Jurkat, Clone E6-1 (cell line): ENCODE data around the gene FRMD4B.

Source experiments
- DNase-seq: peaks from one replicate; pipeline ENCODE4 v3.0.0-alpha.2; 2011; ENCODE audit warnings: low read depth, low spot score
- H3K4me3 ChIP-seq: 2 replicates; pipeline ENCODE4 v1.5.1; 2011; ENCODE audit warnings: mild to moderate bottlenecking, low read length, control low read depth, moderate library complexity

Gene FRMD4B

DNA sequence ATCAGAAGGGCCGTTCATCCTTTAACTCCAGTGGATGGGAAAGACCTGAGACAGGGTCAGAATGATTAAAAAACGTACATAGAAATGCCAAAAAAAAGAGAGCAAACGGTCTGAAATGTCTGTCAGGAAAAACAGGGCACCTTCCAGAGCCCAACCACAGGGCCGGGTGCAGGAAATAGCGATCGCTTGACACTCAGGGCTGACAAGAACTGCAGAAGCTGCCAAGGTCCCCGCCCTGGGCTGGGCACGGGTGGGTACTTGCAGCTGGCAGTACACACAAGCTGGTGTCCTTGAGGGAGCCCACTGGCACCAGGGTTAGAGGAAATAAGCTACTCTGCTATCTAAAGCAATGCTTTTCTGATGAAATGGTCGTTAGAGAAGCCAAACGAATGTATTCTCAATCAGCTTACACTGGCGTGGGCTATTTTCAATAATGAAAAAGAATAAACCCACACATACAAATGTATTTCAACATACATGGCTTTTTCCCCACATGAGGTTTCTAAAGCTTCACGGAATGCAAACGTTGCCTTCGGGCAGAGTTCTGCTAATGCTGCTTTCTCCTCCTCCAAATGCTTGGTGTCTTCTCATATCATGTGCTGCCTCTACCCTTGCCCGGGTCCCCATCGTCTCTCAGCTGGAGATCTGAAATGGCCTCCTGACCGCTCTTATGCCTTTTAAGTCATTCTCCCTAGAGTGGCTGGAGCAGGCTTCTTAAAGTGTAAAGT lies 15.6 kb downstream of the FRMD4B start:
- H3K4me3 ChIP-seq: peak overlapping the region; percentile 41
- DNase-seq: peak; percentile 83

GRCh38 chr3:69368129-69368741 lies 17.7 kb downstream of the FRMD4B start:
- peak; percentile 97 for DNase-seq
- H3K4me3 ChIP-seq: peak overlapping the region; percentile 33

DNA sequence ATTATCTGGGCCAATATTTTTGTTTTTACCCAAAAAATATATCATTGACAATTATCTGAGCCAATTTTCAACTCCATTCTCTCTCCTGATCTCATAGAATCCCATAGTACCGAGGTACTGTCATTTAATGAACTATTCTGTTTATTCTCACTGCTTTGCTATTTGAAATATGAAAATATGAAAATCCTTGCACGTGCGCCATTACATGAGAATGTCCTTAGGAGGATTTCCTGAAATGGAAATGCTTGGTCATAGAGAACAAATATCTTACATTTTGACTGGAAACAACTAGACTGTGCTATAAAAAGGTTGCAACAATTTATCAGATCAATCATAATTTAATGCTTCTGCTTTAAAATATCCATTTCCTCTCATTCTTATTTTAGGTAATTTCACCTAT lies 18.3 kb downstream of the FRMD4B start:
- H3K4me3 ChIP-seq: no peak overlapping the region
- DNase-seq: no peak

DNA sequence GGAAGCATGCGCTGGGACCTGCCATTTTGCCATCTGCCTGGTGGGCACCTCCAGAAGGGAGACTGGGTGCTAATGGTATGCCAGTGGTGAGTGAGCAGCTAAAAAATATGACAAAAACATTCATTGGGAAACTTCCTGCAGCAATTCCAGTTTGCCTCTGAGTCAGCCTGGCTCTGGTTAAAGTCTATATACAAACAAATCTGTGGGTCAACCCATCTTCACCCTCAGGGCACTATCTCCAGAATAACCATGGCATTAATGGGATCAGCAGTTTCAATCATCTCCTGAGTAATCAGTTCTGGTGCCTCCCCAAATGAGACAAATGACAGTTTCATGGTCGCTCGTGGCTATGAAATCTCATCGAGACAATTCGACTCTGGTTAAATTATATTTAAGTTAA lies 21.5 kb downstream of the FRMD4B start:
- no peak for DNase-seq
- H3K4me3 ChIP-seq: no peak overlapping the region

GRCh38 chr3:69360690-69361089 lies 25.2 kb downstream of the FRMD4B start:
- H3K4me3 ChIP-seq: no peak overlapping the region
- no peak for DNase-seq

- no peak for DNase-seq
These were observed 26.0 kb downstream of the FRMD4B start for GRCh38 chr3:69359916-69360315.

DNA sequence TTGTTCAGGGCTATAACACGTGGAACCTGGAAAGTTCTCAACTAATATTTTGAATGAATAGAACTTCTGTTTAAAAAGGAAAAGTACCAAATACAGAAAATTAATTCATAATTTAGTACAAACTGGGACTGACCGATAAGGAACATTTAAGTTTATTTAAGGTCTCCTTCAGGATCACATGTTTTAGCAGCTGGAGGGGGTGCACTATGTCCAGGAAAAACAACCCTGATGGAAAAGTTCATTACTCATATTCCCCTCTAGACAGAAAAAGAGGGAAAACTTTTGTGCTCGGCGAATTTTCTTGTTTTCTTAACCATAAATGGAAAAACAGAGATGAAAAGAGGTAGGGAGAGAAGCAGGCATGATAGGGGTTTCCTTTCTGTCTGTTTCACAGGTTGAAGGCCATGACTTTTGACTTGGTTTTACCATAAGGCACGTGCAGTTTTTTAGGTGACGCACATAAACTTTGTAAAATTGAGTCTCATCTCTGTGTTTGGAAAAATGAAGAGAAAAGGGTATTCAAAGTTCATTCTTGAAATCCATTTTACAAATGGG lies 26.5 kb downstream of the FRMD4B start:
- H3K4me3 ChIP-seq: no peak overlapping the region
- no peak for DNase-seq

More at GRCh38 chr3:69359916-69360315, 26.0 kb downstream of the FRMD4B start:
- no peak overlapping the region for H3K4me3 ChIP-seq

DNA sequence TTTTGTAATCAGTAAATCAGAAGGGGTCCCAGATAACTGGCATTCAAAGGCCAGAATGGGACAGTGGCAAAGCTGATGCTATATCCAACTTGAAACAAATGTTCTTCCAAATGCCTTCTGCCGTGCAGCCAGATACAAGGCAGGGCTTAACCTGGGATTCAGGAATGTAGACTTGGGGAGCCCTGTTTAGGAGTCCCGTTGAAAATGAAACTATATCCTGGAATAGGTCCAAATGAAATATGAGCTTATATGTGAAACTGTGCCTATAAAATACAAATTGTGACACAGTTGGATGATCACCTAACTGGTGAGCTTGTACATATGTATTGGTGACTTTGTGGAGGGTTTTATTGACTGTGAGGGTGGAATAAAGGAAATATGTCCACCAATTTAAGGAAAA lies 28.7 kb downstream of the FRMD4B start:
- no peak overlapping the region for H3K4me3 ChIP-seq
- DNase-seq: no peak

GRCh38 chr3:69354948-69355347 lies 30.9 kb downstream of the FRMD4B start:
- no peak for DNase-seq
- H3K4me3 ChIP-seq: no peak overlapping the region

DNA sequence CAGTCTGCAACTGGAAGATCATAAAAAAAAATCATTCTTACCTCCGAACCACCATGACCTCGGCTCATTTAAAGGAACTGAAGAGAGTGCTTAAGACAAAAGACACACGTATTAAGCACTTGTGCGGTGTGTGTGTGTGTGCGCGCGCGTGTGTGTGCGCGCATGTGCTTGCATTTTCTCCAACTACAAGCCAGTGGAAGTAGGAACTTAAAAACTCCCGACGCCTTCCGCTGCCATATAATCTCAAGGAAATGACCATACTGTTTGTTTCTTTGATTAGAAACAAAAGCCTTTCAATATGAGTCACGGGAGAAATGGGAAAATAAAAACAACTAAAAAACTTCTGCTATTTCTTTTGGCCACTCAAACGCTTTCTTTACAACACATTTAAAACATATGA lies 32.4 kb downstream of the FRMD4B start:
- no peak overlapping the region for H3K4me3 ChIP-seq
- DNase-seq: no peak

GRCh38 chr3:69353088-69353478 lies 32.8 kb downstream of the FRMD4B start:
- DNase-seq: no peak
- H3K4me3 ChIP-seq: no peak overlapping the region

DNA sequence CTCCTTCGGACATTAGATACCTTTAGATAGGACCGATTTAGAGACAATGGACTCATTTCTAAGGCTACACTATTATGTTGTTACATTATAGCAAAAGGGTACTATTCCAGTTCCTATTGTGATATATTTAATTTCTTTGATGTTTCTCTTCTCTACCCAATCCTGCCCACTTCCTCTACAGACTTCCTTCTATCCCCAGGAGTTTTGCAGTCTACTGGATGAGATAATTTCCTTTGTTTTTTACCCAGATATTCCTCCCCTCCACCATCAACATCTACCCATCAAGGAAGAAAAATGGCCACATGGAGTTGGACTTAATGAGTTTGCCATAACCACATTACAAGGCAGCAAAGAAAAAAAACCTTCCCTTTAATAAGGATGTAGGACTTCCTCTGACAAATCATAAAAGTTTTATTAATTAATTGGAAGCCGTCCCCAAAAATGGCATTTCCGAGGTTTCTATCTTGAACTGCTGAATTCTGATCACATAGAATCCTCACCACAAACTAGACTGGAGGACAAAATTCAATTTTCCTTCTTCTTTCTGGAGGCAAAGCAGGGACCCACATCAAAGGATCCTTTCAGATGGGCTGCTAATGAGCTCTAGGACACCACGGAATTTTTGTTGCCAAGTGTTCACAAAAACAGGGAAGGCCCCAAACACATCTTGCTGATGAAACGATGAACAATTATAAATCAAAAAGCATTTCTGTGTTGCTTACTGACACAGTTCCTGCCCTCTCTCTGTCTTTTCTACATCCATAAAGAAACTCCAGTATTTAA lies 33.4 kb downstream of the FRMD4B start:
- no peak for DNase-seq
- H3K4me3 ChIP-seq: no peak overlapping the region

DNA sequence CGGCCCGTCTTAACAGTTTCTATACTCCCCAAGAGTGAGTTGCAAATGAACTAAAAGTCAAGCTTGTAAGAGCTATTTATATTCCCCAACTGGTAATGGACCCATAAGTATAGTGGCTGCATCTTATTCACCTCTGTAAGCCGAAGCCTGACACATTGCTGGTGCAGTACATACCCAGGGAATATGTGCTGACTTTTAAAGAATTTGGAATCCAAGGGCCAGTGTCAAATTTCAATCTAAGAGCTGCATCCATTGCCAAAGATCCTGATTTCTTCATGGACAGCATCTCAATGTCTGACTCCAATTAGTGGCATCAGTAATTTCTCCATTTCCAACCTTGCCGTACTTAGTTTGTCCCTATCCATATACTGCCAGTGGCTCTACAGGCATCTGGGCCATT lies 42.0 kb downstream of the FRMD4B start:
- no peak for DNase-seq
- H3K4me3 ChIP-seq: no peak overlapping the region

- DNase-seq: no peak
- no peak overlapping the region for H3K4me3 ChIP-seq
These were observed 43.8 kb downstream of the FRMD4B start for GRCh38 chr3:69342074-69342473.

- H3K4me3 ChIP-seq: no peak overlapping the region
- DNase-seq: no peak
These were observed 46.1 kb downstream of the FRMD4B start for GRCh38 chr3:69339760-69340159.

DNA sequence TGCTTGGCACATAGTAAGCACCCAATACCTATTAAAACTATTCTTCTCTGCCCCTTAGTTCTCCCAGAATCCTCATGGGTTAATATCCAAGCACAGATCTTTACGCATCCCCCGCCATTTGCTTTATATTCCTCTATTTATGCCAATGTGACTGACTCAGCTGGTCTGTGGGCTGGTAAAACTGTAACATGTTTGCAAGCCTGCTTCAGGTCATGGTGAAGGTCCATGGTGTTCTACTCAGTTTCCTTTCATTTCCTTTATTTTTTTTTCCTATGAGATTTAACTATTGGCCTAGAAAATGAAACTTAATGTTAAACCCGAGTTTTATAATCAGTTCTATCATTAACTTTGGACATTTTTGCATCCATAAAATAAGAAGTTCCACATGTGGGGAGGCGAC lies 47.0 kb downstream of the FRMD4B start:
- H3K4me3 ChIP-seq: no peak overlapping the region
- DNase-seq: no peak

GRCh38 chr3:69332934-69333333 lies 53.0 kb downstream of the FRMD4B start:
- H3K4me3 ChIP-seq: no peak overlapping the region
- DNase-seq: no peak

DNA sequence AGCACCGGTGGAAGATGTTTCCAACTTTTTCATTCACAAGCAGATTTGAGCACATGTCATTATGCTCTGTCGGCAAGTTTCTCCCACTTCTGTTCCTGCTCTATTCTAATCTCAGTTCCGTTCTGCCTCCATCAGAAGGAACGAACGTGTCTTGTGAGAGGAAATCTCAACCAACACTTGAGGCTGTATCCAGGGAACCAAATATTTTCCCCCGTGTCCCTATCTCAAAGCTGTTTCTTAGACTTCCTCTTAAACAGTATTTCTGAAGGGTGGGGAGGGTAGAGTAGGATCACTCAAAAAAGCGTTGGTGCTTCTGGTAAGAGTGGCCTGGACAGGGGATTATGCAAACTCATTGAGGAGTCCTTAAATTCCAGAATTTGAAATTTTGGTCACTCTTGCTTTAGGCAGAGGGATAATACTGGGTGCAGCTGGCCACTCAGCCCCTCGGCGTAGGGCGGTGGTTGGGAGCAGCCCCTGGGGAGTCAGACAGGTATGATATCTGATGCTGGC lies 54.9 kb downstream of the FRMD4B start:
- H3K4me3 ChIP-seq: no peak overlapping the region
- no peak for DNase-seq

DNA sequence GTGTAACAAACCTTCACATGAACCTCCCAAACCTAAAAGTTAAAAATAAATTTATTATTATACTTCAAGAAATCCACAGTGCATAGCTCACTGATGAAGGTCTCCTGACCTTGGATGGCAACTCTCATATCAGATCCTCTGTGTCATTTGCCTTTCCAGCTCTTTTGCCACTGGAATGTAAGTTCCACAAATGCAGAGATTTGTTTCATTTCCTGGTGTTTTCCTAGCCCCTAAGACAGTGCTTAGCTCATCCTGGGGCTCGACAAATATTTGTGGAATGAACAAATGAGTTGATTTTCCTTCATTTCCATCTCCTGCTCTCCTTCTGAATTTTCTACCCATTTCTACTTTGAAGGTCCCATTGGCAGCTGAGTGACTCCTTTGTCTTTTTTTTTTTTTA lies 56.0 kb downstream of the FRMD4B start:
- DNase-seq: no peak
- H3K4me3 ChIP-seq: no peak overlapping the region

- H3K4me3 ChIP-seq: no peak overlapping the region
These were observed 57.0 kb downstream of the FRMD4B start for GRCh38 chr3:69328963-69329302.

More at GRCh38 chr3:69328963-69329302, 57.0 kb downstream of the FRMD4B start:
- no peak for DNase-seq
